Measurements from ENCODE around the gene ARHGEF11. TPM values are rescaled to one million over a fixed set of nuclear protein-coding genes. Genes with fewer than 3 reads are reported as not detected.

Gene ARHGEF11
- total and polyA plus RNA-seq, 2 donors (not counting 1 experiment from before 2014, with no cell fraction given) = 1.0 to 4.6 TPM

GRCh38 chr1:156942576-156942975, 103.0 kb downstream of the ARHGEF11 start:
- CTCF ChIA-PET = no interaction called here
- Histone ChIP-seq H3K9ac (ENCODE audit: low read length) (no peak overlapping the region), H3K4me3 (ENCODE audit: control extremely low read depth in 1 of 5, extremely low read depth in 1 of 5, insufficient read depth in 1 of 5, low read depth in 2 of 5, low read length in 4 of 5) (no peak overlapping the region), H3K36me3 (replicated peaks in 1 of 2; ENCODE audit: control extremely low read depth in 1 of 2, control insufficient read depth in 1 of 2, extremely low read depth in 1 of 2, insufficient read depth in 2 of 2, low read length in 1 of 2) (peaks cover 0 to 3% of the 10 kb centered on the region in 2 experiments), H4K20me1 (ENCODE audit: control insufficient read depth, insufficient read depth, low read length, poor library complexity, severe bottlenecking) (no peaks in the 10 kb centered on the region), H3K79me2 (ENCODE audit: control insufficient read depth, insufficient read depth, low read length) (no peaks in the 10 kb centered on the region), H2AFZ (ENCODE audit: insufficient read depth, low read depth, low read length, poor library complexity, severe bottlenecking) (no peak overlapping the region), H3K27ac (ENCODE audit: low read length in 2 of 2) (no peak overlapping the region), H3K4me1 (ENCODE audit: control insufficient read depth in 2 of 2, insufficient read depth in 2 of 2, low read length in 2 of 2) (no peaks in the 10 kb centered on the region), H3K4me2 (replicated peaks; ENCODE audit: low read depth, low read length, poor library complexity, severe bottlenecking) (no peak overlapping the region), H3K9me3 (ENCODE audit: control extremely low read depth in 1 of 3, control insufficient read depth in 2 of 3, insufficient read depth in 1 of 3, low read length in 2 of 3) (no peaks in the 10 kb centered on the region), H3K27me3 (replicated peaks in 1 of 4; ENCODE audit: control extremely low read depth in 1 of 4, control insufficient read depth in 3 of 4, insufficient read depth in 4 of 4, low read length in 3 of 4) (no peaks in the 10 kb centered on the region)
- peaks cover 4% of the 10 kb centered on the region for H3K27me3 Mint-ChIP-seq
- no peak for DNase-seq
- intact Hi-C loops (cut with micrococcal nuclease) = no loop called here
- no peaks in the 10 kb centered on the region for H3K9me3 Mint-ChIP-seq (ENCODE audit: insufficient read depth)
- 80% methylated on average over 1 of the region's 7 CpGs for WGBS (ENCODE audit: insufficient coverage)
- no peak overlapping the region for H3K27ac Mint-ChIP-seq
- ATAC-seq (ENCODE audit: low read depth) = no peak
- POLR2A ChIA-PET = no interaction called here
- H3K4me1 Mint-ChIP-seq = no peaks in the 10 kb centered on the region
- TF ChIP-seq, protein P1, sequence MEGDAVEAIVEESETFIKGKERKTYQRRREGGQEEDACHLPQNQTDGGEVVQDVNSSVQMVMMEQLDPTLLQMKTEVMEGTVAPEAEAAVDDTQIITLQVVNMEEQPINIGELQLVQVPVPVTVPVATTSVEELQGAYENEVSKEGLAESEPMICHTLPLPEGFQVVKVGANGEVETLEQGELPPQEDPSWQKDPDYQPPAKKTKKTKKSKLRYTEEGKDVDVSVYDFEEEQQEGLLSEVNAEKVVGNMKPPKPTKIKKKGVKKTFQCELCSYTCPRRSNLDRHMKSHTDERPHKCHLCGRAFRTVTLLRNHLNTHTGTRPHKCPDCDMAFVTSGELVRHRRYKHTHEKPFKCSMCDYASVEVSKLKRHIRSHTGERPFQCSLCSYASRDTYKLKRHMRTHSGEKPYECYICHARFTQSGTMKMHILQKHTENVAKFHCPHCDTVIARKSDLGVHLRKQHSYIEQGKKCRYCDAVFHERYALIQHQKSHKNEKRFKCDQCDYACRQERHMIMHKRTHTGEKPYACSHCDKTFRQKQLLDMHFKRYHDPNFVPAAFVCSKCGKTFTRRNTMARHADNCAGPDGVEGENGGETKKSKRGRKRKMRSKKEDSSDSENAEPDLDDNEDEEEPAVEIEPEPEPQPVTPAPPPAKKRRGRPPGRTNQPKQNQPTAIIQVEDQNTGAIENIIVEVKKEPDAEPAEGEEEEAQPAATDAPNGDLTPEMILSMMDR (IDR thresholded peaks at IDR 0.05) = no peak
- no peak for TF ChIP-seq EZH2 (IDR thresholded peaks at IDR 0.05; ENCODE audit: borderline replicate concordance, insufficient read depth, low read depth, low read length, poor library complexity, severe bottlenecking)
- no peak overlapping the region for H3K4me3 Mint-ChIP-seq

- POLR2A ChIA-PET = no interaction called here
Observed at GRCh38 chr1:156942176-156942575, 103.4 kb downstream of the ARHGEF11 start.

More at GRCh38 chr1:156942176-156942575, 103.4 kb downstream of the ARHGEF11 start:
- no peak overlapping the region for H2AFZ ChIP-seq (ENCODE audit: insufficient read depth, low read depth, low read length, poor library complexity, severe bottlenecking)
- H3K27ac Mint-ChIP-seq = no peak overlapping the region
- H3K4me3 Mint-ChIP-seq = no peak overlapping the region
- H4K20me1 ChIP-seq (ENCODE audit: control insufficient read depth, insufficient read depth, low read length, poor library complexity, severe bottlenecking) = no peaks in the 10 kb centered on the region
- no peak overlapping the region for H3K9ac ChIP-seq (ENCODE audit: low read length)
- ATAC-seq (ENCODE audit: low read depth) (no peak), DNase-seq (no peak)
- no peaks in the 10 kb centered on the region for H3K9me3 ChIP-seq (ENCODE audit: control extremely low read depth in 1 of 3, control insufficient read depth in 2 of 3, insufficient read depth in 1 of 3, low read length in 2 of 3)
- peaks cover 4% of the 10 kb centered on the region for H3K27me3 Mint-ChIP-seq
- no peaks in the 10 kb centered on the region for H3K9me3 Mint-ChIP-seq (ENCODE audit: insufficient read depth)
- TF ChIP-seq, protein P1 (IDR thresholded peaks at IDR 0.05) = no peak
- no peak for TF ChIP-seq EZH2 (IDR thresholded peaks at IDR 0.05; ENCODE audit: borderline replicate concordance, insufficient read depth, low read depth, low read length, poor library complexity, severe bottlenecking)
- H3K4me1 Mint-ChIP-seq = no peaks in the 10 kb centered on the region
- H3K36me3 ChIP-seq (replicated peaks in 1 of 2; ENCODE audit: control extremely low read depth in 1 of 2, control insufficient read depth in 1 of 2, extremely low read depth in 1 of 2, insufficient read depth in 2 of 2, low read length in 1 of 2) = peaks cover 0 to 3% of the 10 kb centered on the region in 2 experiments
- no peak overlapping the region for H3K27ac ChIP-seq (ENCODE audit: low read length in 2 of 2)
- 77% methylated on average over 2 of the region's 3 CpGs for WGBS (ENCODE audit: insufficient coverage)
- CTCF ChIA-PET = no interaction called here
- H3K4me3 ChIP-seq (ENCODE audit: control extremely low read depth in 1 of 5, extremely low read depth in 1 of 5, insufficient read depth in 1 of 5, low read depth in 2 of 5, low read length in 4 of 5) = no peak overlapping the region
- H3K4me1 ChIP-seq (ENCODE audit: control insufficient read depth in 2 of 2, insufficient read depth in 2 of 2, low read length in 2 of 2) = no peaks in the 10 kb centered on the region
- no peaks in the 10 kb centered on the region for H3K79me2 ChIP-seq (ENCODE audit: control insufficient read depth, insufficient read depth, low read length)
- H3K27me3 ChIP-seq (replicated peaks in 1 of 4; ENCODE audit: control extremely low read depth in 1 of 4, control insufficient read depth in 3 of 4, insufficient read depth in 4 of 4, low read length in 3 of 4) = no peaks in the 10 kb centered on the region
- intact Hi-C loops (cut with micrococcal nuclease) = no loop called here
- H3K4me2 ChIP-seq (replicated peaks; ENCODE audit: low read depth, low read length, poor library complexity, severe bottlenecking) = no peak overlapping the region

Data from B cell (primary cell).